GM18498 (cell line): ENCODE results near the gene SLC7A7.
"Not testable (repeated sequence)": the region's sequence is repeated elsewhere in the genome, so short reads cannot be mapped to it uniquely, and the experiment has no call there.

Experiments
- ATAC-seq: cut with Tn5 transposase; IDR thresholded peaks from one replicate; pipeline ENCODE4 v1.9.1; 2021; ENCODE audit warnings: mild to moderate bottlenecking, moderate library complexity; ENCODE audit not compliant: unreplicated experiment

The SLC7A7 gene

DNA sequence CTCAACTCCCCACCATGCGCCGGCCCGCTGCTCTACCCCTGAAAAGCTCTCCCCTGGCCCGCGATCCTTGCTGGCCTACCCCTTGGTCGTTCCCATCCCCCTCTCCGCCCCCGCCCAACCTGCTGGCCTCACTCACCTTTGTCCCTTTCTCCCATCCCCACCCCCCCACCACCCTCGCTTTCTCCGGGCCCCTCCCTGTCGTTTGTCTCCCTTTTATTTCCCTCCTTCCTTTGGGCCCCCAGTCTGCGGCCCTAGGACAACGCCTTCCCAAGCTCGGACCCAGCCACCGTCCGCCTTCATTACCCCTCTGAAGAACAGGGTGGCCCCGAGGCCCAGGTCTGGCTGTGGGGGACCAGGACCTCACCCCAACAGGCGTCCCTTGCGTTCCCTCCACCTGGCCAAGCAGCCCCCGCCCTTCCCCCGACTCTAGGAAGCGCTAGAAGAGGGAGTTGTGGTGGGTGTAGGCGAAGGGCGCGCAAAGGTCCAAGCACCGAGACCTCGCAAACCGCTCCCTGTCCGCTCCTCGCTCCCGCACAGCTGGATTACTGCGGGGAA is 6.9 kb upstream of the SLC7A7 start:
- ATAC-seq = no peak

DNA sequence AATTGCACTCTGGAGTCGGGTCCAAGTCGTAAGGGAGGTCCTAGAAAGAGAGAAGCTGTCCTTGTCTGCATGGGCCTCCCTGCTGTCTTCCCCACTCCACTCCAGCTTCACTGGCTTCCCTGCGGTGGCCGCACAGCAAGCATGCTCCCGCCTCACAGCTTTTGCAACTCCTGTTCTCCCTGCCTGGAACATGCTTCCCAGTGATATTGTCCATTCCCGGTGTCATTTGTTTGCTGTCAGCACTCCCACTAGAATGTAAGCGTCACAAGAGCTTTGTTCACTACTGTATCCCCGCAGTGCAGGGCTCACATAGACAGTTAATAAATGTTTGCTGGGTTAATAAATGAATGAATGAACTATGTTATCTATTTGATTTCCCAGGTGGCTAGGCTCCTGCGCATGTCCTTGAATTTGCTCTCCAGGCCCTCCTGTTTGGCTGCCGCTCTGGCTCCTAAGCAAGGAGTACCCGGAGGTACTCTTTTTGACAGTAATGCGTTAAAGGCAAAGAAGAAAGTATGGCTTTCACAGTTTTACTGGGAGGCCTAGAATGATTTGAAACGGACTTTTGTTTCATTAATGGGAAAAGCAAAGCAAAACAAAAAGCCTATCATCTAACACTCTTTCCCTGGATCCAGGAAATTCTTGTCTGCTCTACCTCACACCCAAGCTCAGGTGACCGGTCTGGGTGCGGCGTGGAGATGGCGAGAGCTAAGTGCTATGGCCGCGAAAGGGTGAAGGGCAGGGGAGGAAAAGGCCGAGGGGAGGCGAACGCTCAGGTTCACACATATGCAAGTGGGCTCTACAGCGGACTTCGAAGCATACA is 6.2 kb upstream of the SLC7A7 start:
- ATAC-seq = no peak

DNA sequence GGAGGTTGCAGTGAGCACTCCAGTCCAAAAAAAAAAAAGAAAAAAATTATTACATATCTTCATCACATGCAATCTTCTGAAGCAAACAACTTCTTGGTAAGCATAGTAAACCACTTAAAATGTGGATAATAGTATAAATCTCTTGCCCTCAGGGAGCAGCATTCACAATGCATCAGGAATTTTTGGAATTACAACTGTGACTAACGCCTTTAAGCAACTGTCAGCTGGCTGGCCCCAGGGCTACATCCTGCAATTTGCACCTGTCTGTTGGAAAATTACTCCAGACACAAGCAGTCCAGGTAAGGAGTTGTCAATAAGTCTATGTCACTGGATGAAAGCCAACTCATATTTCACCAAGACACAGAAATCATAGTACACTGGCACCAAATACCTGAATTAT is 5.5 kb upstream of the SLC7A7 start:
- ATAC-seq = no peak

DNA sequence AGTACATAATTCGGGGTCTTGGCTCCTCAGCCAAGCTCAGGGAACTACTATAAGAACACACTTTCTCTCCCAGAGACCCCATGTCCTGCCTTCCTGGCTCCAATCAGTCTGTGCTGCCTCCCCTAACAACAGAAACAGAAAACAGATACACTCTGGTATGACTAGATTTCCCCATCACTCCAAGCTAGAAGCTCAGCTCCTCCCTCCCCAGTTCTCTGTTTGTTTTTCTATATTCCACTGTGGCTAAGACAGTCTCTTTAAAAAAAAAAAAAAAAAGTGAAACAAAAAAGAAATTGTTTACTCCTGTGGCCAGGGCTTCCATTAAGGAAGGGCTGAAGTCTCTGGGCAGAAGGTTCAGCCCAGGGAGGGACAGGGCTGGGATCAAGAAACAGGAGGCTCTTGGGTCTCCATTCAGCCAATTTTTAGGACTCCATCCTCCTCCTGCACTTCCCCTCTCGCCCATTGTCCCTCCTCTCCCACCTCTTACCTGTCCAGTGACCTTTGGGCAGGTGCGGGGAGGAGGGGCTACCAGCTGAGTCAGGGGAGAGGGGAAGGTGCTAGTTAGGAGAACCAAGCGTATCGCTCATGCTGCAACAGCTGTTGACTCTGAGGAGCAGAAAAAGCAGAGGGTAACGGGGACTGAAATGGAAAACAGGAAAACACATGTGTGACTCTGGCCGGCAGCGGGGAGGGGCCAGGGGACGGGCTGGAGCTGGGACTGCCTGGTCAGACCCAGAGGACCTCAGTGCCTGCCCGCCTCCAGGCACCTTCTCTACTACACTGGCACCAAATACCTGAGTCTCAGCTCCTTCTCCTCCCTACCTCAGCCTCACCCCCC is 4.1 kb upstream of the SLC7A7 start:
- no peak for ATAC-seq

DNA sequence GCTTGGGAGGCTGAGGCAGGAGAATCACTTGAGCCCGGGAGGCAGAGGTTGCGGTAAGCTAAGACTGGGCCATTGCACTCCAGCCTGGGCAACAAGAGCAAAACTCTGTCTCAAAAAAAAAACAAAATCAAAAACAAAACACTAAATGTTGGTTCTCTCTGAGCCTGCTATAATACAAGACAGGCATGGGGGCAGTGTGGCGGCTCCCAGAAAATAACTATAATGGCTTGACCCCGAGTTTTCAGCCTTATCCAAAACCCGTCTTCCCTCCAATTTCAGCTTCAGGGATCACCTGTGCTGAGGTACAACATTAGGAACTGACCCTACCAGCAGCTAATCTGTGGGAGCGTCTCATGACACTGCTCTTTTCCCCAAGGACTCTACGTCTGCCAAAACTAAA is 862 bp downstream of the SLC7A7 start:
- no peak for ATAC-seq

DNA sequence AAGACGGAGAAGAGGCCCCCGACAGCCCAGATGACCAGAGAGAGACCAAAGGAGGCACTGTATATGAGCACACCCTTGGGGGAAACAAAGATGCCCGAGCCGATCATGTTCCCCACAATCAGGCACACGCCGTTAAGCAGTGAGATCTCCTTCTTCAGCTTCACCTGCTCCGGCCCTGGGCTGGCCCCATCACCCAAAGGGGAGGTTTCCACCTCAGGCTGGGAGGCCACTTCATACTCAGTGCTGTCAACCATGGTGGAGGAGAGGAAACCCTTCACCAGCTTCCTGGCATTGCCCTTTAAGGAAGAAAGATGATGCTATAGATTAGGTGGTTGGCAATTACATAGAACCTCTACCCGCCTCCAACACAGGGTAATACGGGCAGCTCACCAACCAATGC is 2.1 kb downstream of the SLC7A7 start:
- no peak for ATAC-seq

DNA sequence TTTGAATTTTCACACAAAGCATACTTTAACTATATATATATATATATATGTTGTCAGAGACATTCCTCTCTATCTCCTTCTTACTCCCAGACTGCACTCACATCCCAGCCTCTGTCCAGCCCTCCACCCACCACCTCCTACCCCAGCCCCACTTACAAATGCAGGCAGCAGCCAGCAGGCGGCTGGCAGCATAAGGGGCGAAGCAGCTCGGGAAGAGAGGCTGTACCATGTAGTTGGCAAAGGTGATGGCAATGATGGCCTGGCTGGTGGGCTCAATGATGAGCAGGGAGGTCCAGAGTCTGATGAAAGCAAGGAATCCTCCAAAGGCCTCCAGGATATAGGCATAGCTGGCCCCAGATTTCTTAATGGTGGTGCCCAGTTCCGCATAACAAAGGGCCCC is 2.5 kb downstream of the SLC7A7 start:
- no peak for ATAC-seq

DNA sequence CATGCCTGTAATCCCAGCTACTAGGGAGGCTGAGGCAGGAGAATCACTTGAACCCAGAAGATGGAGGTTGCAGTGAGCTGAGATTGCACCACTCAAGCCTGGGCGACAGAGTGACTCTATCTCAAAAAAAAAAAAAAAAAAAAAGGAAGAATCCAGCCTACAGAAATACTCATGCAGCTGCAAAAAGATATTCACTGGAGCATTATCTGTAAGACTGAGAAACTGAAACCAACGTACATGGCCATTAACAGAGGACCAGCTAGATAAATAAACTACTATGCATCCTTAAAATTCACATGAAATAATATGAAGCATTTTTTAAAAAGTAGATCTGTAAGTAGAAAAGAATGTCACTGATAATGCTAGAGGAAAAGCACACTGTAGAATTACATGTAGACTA is 3.5 kb downstream of the SLC7A7 start:
- no peak for ATAC-seq

DNA sequence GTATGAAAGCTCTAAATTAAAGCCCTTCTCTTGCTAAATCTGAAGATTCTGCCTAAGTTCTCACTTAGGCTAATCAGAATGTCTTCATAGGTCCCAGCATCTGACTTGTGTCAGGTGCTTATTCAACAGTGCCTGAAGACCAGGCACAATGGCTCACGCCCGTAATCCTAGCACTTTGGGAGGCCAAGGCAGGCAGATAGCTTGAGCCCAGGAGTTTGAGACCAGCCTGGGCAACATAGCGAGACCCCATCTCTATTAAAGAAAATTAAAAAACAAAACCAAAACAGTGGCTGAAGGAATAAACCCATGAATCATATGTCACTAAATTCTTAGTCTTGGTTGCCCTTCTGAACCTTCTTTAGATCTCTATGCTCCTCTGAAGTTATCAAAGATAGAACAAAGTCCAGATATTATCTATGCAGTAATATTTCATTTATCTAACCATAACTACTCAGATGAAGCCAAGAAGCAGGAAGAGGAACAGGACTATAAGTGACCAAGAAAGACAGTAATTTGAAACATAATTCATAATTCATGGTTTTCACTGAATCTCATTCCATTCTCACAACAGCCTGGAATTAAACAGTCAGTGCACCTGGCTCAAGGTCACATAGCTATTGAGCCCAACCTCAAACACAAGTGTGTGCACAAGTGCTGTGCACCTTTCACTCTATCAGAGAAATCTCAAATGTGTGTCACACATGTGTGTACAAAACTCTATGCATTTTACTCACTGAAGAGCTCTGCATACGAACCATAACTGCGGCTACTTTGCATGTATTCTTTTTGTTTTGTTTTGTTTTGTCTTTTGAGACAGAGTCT is 6.6 kb downstream of the SLC7A7 start:
- ATAC-seq = no peak

DNA sequence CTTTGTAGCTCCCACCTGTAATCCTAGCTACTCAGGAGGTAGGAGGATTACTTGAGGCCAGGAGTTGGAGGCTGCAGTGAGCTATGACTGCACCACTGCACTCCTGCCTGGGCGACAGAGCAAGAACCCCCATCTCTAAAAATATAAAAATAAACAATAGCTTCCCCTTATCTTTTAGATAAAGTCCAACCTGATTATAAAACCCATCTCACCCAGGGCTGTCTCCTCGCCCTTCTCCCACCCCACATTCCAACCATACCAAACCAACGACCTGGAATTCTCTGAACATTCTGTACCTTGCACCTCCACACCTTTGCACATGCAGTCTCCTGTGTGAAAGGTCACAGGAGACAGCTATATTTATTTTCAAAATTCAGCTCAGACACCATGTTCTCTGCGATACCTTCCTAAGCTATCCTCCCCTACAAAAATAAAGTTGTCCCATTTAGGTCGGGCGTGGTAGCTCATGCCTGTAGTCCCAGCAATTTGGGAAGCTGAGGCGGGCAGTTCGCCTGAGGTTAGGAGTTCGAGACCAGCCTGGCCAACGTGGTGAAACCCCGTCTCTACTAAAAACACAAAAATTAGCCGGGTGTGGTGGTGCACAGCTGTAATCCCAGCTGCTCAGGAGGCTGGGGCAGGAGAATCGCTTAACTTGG is 7.7 kb downstream of the SLC7A7 start:
- no peak for ATAC-seq

DNA sequence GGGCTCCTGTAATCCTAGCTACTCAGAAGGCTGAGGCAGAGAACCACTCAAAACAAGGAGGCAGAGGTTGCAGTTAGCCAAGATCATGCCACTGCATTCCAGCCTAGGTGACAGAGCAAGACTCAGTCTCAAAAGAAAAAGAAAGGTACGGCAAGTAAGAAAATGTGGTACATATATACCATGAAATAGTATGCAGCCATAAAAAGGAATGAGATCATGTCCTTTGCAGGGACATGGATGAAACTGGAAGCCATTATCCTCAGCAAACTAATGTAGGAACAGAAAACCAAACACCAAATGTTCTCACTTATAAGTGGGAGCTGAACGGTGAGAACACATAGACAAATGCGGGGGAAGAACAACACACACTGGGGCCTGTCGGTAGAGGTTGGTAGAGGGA is 10.0 kb downstream of the SLC7A7 start:
- ATAC-seq = not testable (repeated sequence)

DNA sequence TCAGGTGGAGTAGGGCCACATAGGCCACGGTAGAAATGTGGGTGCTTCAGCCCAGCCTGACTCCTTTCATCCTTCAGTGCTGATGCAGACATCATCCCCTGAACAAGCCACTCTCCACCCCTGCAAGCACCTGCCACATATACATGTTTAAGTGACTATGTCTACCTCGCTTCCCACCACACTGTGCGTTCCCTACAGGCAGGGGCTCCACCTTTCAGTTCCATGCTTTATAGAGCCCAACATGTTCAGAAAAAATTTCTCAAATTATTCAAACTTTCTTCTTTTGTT is 11.6 kb downstream of the SLC7A7 start:
- no peak for ATAC-seq

DNA sequence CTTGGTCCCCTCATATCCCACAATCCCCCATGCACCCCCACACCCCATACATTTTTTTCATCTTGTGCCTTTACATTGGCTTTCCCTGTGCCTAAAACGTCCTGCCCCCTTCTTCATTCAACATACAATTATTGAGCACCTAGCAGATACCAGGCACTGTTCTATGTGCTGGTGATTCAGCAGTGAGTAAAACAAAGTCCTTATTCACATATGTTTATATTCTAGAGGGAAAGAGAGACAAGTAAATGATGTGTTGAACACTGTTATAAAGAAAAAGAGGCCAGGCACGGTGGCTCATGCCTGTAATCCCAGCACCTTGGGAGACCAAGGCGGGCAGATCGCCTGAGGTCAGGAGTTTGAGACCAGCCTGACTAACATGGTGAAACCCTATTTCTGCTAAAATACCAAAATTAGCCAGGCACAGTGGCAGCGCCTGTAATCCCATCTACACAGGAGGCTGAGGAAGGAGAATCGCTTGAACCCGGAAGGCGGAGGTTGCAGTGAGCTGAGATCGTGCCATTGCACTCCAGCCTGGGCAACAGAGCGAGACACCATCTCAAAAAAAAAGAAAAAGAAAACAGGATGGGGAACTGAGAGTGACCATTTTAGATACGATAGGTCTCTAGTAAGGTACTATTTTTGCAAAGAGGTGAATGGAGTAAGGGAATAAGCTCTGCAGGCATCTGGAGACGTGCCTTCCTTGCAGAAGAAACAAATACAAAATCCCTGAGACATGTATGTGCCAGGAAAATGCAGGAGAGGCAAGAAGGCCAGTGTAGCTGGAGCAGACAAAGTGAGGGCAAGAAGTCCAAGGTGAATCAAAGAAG is 12.2 kb downstream of the SLC7A7 start:
- no peak for ATAC-seq

DNA sequence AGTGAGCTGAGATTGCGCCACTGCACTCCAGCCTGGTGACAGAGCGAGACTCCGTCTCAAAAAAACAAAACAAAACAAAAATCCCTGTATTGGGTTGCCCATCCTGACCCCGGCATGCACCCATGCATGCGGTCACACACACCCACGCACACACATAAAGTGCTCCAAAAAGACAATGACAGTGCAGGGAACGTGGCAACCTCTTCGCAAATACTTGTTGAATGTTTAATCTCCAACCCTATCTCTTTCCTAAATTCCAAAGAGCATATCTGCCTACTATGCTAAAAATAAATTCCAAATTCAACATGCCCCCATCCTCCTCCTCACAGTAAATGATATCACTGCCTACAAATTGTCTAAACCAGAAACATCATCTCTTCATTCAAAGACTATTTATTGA is 13.5 kb downstream of the SLC7A7 start:
- no peak for ATAC-seq

DNA sequence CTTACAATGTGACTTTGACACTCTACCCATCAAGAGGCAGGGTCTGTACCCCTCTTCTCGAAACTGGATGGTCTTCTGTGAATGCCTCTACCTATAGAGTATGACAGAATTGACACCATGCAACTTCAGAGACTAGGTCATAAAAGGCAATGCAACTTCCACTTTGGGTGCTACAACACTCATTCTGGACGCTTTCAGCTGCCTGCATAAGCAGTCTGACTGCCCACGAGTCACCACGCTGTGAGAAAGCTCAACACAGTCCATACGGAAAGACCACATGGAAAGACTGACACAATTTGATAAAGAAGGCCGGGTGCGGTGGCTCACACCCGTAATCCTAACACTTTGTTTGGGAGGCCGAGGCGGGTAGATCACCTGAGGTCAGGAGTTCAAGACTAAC is 14.9 kb downstream of the SLC7A7 start:
- no peak for ATAC-seq

DNA sequence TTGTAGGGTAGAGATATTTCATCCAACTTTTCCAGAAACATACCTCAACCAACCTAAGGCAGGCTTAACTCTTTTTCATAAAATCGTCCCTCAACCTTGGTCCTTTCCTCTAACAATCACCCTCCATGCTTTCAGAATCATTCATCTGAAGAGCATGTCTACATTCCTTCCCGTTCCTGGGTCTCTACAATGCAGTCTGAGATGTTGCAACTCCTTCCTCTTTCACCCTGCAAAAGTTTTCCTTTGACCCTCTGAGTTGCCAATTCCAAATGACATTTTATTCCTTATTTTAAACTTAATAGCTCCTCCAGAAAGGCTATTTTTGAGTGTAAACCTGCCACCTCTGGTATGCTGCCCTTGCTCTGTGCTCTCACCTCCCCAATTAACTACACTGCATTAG is 16.7 kb downstream of the SLC7A7 start:
- ATAC-seq = no peak

DNA sequence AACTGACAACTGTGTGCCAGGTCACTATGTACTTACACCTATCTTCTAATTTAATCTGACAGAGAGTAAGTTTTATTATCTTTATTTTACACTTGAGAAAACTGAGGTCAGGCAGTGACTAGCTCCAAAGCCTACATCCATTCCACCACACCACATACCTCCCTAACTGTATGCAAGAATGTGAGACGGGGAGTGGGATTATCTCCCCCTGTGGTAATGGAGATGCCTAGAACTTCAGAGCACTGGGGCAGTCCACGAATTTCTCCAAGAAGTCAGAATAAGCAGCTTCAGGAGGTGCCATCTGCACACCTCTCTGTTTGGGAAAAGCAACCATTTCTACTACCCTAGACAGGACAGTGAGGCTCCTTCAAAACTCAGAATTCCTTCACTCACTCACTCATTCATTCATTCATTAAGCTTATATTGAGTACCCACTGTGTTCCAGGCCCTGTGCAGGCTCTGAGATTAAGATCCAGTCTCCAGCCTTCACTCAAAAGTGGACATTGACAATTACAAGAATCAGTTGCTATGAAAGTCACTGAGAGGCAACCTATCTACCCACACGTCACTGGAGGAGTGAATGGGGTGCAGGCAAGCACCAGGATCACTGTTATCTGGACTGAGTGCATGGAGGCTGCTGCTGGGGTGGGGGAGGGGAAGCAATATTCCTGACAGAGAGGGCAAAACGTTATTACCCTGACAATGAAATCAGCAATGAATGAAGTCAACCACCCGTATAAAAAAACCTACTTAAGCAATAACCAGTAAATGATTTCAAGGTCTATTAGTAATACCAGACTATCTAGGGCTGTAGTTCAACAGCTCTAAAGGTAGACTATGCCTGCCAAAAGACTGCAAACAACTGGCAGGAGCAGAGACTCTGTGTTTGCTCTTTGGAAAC is 18.0 kb downstream of the SLC7A7 start:
- no peak for ATAC-seq

DNA sequence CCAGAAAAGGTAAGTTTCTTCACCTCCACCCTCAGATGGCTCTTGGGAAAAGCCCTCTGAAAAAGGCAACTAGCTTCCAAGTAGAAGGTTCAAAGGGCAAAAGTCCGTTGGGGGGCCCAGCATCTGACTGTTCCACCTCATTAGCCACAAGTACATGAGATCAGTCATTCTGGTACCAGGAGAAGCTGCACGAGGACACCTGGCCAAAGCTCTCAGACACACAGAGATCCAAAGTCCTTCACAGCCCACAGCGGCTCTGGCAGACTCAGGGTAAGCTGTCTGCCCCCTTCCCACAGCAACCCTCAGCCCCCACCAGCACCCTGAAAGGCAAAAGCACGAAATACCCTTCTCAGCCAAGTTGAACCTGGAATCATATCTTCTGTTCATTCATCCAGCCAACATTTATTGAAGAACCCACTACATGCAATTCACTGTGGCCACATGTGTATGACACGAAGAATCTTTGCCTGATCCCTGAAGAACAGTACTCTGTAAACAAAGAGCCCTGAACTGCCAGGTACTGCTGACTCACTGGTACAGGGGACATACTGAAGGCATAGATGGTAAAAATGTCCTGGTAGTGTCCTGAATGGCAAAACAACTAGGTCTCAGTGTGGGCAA is 19.0 kb downstream of the SLC7A7 start:
- ATAC-seq = peak; percentile 58
